GM18511 (cell line): ENCODE data around the gene CD63.

Experiments
- ATAC-seq: cut with Tn5 transposase; IDR thresholded peaks from one replicate; pipeline ENCODE4 v1.9.1; 2021; ENCODE audit warnings: mild to moderate bottlenecking, moderate library complexity; ENCODE audit not compliant: unreplicated experiment

The CD63 gene

GRCh38 chr12:55741931-55742680 lies 13.3 kb upstream of the CD63 start:
- no peak for ATAC-seq

GRCh38 chr12:55739025-55739378 lies 10.2 kb upstream of the CD63 start:
- ATAC-seq = no peak

GRCh38 chr12:55738123-55739024 lies 9.6 kb upstream of the CD63 start:
- peak; percentile 85 for ATAC-seq

GRCh38 chr12:55737581-55738122 lies 8.8 kb upstream of the CD63 start:
- no peak for ATAC-seq

- peak; percentile 48 for ATAC-seq
Observed at GRCh38 chr12:55736780-55737580, 8.2 kb upstream of the CD63 start.

- no peak for ATAC-seq
Observed at GRCh38 chr12:55736076-55736475, 7.3 kb upstream of the CD63 start.

- no peak for ATAC-seq
Observed at GRCh38 chr12:55734595-55734994, 5.8 kb upstream of the CD63 start.

- no peak for ATAC-seq
Observed at GRCh38 chr12:55733858-55734257, 5.0 kb upstream of the CD63 start.

- ATAC-seq = no peak
Observed at GRCh38 chr12:55733021-55733555, 4.3 kb upstream of the CD63 start.

- ATAC-seq = no peak
Observed at GRCh38 chr12:55732288-55732687, 3.5 kb upstream of the CD63 start.

GRCh38 chr12:55729819-55730818 lies 1.3 kb upstream of the CD63 start:
- ATAC-seq = peak; percentile 51

GRCh38 chr12:55728186-55728938 lies 447 bp downstream of the CD63 start:
- ATAC-seq = peak; percentile 29

GRCh38 chr12:55727643-55728185 lies 1.1 kb downstream of the CD63 start:
- ATAC-seq = no peak

GRCh38 chr12:55726971-55727370 lies 1.8 kb downstream of the CD63 start:
- no peak for ATAC-seq

- no peak for ATAC-seq
Observed at GRCh38 chr12:55725556-55725955, 3.3 kb downstream of the CD63 start.

GRCh38 chr12:55724940-55725309 lies 3.9 kb downstream of the CD63 start:
- ATAC-seq = no peak

- no peak for ATAC-seq
Observed at GRCh38 chr12:55724226-55724939, 4.4 kb downstream of the CD63 start.
